ENCODE data around the gene COX8A. TPM values are rescaled to one million over a fixed set of nuclear protein-coding genes. Genes with fewer than 3 reads are reported as not detected.
A peak's percentile ranks its signal among the peaks of the same experiment; 100 is the strongest.

The COX8A gene
- total RNA-seq, 1 experiment from 2014 or later: 587 TPM

DNA sequence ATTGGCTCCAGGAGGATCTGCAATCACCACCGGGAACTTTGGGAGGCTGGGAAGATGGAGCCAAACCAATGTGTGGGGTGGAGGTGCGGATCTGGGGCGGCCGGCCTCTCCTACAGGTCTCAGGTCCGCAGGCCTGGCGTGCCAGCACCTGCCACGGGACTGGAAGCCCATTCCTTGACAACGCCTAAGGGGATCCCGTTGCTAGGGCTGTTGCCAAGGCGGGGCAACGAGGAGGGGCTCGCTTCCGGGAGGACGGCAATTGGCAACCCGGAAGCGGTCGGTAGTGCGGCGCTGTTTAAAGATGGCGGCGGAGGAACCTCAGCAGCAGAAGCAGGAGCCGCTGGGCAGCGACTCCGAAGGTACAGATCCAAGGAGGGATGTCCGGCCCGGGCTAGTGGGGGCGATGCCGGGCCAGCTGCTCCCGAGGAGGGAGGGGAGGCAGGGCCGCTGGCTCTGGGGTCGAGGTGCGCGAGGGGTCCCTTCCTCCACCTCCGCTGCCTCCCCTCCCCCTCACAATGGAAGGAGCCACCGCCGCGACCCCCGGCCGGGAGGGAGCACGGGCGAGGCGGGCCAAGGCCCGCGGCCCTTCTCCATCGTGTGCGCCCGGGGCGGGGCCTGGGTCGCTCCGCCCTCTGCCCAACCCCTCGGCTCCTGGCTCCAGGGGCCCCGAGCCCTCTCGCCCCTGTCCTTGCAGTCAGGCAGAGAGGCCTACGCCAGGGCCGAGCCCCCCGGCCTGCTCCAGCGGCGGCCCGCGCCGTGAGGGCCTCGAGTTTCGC is 11.9 kb downstream of the COX8A start, which contains the start of gene OTUB1:
TSS of gene OTUB1 (plus strand) at position 283 of the 776 bp plus-strand sequence. CDS start at position 302, 19 bp downstream.
- Mint-ChIP-seq H3K27me3 (ENCODE audit: low read depth) (no peaks in the 10 kb centered on the region; the same call in 1 of the 2 replicates), H3K27ac (peak within 1 kb of the TSS; percentile 95), H3K4me3 (peak within 1 kb of the TSS; percentile 94), H3K9me3 (no peaks in the 10 kb centered on the region), H3K4me1 (peaks cover 21% of the 10 kb centered on the region), H3K36me3 (peaks cover 21% of the 10 kb centered on the region)
- POLR2A ChIA-PET: interaction anchor here (1.0 kb wide), 1 partner anchor 69 kb away, joined by 3 read pairs; the partner anchor contains the start of gene RCOR2
- ATAC-seq (peak; percentile 86), DNase-seq (ENCODE audit: low spot score) (peak; percentile 98)
- CTCF ChIA-PET: interaction anchor here (0.9 to 1.5 kb wide), 2 partner anchors 13 to 14 kb away, joined by 3 to 5 read pairs; no protein-coding TSS in a partner anchor
- TF ChIP-seq ZNF219 (CRISPR knock-in tag; IDR thresholded peaks at IDR 0.05; ENCODE audit: borderline replicate concordance) (no peak), FOXP1 (CRISPR knock-in tag; IDR thresholded peaks at IDR 0.05; ENCODE audit: borderline replicate concordance) (peak; percentile 17; the same call in 1 of the 2 replicates), ZNF121 (CRISPR knock-in tag; IDR thresholded peaks at IDR 0.05) (peak; percentile 31), ATF3 (CRISPR knock-in tag; conservative IDR thresholded peaks at IDR 0.05) (no peak), ZNF425 (CRISPR knock-in tag; conservative IDR thresholded peaks at IDR 0.05) (no peak), NR1H2 (CRISPR knock-in tag; IDR thresholded peaks at IDR 0.05) (no peak), NR2C2 (CRISPR knock-in tag; IDR thresholded peaks at IDR 0.05) (peak; percentile 87), ZBTB21 (CRISPR knock-in tag; IDR thresholded peaks at IDR 0.05; ENCODE audit: borderline replicate concordance) (0 out of 2 replicates have a peak, but pooled peaks have one; percentile 12), ZNF281 (CRISPR knock-in tag; IDR thresholded peaks at IDR 0.05) (peak; percentile 67; the same call in 1 of the 2 replicates), RELA (CRISPR knock-in tag; IDR thresholded peaks at IDR 0.05; ENCODE audit: borderline replicate concordance) (0 out of 2 replicates have a peak, but pooled peaks have one; percentile 60)
- TF ChIP-seq, protein P1, sequence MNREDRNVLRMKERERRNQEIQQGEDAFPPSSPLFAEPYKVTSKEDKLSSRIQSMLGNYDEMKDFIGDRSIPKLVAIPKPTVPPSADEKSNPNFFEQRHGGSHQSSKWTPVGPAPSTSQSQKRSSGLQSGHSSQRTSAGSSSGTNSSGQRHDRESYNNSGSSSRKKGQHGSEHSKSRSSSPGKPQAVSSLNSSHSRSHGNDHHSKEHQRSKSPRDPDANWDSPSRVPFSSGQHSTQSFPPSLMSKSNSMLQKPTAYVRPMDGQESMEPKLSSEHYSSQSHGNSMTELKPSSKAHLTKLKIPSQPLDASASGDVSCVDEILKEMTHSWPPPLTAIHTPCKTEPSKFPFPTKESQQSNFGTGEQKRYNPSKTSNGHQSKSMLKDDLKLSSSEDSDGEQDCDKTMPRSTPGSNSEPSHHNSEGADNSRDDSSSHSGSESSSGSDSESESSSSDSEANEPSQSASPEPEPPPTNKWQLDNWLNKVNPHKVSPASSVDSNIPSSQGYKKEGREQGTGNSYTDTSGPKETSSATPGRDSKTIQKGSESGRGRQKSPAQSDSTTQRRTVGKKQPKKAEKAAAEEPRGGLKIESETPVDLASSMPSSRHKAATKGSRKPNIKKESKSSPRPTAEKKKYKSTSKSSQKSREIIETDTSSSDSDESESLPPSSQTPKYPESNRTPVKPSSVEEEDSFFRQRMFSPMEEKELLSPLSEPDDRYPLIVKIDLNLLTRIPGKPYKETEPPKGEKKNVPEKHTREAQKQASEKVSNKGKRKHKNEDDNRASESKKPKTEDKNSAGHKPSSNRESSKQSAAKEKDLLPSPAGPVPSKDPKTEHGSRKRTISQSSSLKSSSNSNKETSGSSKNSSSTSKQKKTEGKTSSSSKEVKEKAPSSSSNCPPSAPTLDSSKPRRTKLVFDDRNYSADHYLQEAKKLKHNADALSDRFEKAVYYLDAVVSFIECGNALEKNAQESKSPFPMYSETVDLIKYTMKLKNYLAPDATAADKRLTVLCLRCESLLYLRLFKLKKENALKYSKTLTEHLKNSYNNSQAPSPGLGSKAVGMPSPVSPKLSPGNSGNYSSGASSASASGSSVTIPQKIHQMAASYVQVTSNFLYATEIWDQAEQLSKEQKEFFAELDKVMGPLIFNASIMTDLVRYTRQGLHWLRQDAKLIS (CRISPR knock-in tag; IDR thresholded peaks at IDR 0.05; ENCODE audit: borderline replicate concordance): 0 out of 2 replicates have a peak, but pooled peaks have one; percentile 30
- TF ChIP-seq, protein P2, sequence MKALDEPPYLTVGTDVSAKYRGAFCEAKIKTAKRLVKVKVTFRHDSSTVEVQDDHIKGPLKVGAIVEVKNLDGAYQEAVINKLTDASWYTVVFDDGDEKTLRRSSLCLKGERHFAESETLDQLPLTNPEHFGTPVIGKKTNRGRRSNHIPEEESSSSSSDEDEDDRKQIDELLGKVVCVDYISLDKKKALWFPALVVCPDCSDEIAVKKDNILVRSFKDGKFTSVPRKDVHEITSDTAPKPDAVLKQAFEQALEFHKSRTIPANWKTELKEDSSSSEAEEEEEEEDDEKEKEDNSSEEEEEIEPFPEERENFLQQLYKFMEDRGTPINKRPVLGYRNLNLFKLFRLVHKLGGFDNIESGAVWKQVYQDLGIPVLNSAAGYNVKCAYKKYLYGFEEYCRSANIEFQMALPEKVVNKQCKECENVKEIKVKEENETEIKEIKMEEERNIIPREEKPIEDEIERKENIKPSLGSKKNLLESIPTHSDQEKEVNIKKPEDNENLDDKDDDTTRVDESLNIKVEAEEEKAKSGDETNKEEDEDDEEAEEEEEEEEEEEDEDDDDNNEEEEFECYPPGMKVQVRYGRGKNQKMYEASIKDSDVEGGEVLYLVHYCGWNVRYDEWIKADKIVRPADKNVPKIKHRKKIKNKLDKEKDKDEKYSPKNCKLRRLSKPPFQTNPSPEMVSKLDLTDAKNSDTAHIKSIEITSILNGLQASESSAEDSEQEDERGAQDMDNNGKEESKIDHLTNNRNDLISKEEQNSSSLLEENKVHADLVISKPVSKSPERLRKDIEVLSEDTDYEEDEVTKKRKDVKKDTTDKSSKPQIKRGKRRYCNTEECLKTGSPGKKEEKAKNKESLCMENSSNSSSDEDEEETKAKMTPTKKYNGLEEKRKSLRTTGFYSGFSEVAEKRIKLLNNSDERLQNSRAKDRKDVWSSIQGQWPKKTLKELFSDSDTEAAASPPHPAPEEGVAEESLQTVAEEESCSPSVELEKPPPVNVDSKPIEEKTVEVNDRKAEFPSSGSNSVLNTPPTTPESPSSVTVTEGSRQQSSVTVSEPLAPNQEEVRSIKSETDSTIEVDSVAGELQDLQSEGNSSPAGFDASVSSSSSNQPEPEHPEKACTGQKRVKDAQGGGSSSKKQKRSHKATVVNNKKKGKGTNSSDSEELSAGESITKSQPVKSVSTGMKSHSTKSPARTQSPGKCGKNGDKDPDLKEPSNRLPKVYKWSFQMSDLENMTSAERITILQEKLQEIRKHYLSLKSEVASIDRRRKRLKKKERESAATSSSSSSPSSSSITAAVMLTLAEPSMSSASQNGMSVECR (CRISPR knock-in tag; IDR thresholded peaks at IDR 0.05; ENCODE audit: borderline replicate concordance): peak; percentile 64; the same call in 1 of the 2 replicates
- TF ChIP-seq, protein P3, sequence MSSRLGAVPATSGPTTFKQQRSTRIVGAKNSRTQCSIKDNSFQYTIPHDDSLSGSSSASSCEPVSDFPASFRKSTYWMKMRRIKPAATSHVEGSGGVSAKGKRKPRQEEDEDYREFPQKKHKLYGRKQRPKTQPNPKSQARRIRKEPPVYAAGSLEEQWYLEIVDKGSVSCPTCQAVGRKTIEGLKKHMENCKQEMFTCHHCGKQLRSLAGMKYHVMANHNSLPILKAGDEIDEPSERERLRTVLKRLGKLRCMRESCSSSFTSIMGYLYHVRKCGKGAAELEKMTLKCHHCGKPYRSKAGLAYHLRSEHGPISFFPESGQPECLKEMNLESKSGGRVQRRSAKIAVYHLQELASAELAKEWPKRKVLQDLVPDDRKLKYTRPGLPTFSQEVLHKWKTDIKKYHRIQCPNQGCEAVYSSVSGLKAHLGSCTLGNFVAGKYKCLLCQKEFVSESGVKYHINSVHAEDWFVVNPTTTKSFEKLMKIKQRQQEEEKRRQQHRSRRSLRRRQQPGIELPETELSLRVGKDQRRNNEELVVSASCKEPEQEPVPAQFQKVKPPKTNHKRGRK (CRISPR knock-in tag; IDR thresholded peaks at IDR 0.05; ENCODE audit: borderline replicate concordance): no peak
- TF ChIP-seq, protein P4, sequence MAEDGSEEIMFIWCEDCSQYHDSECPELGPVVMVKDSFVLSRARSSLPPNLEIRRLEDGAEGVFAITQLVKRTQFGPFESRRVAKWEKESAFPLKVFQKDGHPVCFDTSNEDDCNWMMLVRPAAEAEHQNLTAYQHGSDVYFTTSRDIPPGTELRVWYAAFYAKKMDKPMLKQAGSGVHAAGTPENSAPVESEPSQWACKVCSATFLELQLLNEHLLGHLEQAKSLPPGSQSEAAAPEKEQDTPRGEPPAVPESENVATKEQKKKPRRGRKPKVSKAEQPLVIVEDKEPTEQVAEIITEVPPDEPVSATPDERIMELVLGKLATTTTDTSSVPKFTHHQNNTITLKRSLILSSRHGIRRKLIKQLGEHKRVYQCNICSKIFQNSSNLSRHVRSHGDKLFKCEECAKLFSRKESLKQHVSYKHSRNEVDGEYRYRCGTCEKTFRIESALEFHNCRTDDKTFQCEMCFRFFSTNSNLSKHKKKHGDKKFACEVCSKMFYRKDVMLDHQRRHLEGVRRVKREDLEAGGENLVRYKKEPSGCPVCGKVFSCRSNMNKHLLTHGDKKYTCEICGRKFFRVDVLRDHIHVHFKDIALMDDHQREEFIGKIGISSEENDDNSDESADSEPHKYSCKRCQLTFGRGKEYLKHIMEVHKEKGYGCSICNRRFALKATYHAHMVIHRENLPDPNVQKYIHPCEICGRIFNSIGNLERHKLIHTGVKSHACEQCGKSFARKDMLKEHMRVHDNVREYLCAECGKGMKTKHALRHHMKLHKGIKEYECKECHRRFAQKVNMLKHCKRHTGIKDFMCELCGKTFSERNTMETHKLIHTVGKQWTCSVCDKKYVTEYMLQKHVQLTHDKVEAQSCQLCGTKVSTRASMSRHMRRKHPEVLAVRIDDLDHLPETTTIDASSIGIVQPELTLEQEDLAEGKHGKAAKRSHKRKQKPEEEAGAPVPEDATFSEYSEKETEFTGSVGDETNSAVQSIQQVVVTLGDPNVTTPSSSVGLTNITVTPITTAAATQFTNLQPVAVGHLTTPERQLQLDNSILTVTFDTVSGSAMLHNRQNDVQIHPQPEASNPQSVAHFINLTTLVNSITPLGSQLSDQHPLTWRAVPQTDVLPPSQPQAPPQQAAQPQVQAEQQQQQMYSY (CRISPR knock-in tag; IDR thresholded peaks at IDR 0.05): peak; percentile 93
